Measurements from ENCODE around the gene HOXA2.

DNA sequence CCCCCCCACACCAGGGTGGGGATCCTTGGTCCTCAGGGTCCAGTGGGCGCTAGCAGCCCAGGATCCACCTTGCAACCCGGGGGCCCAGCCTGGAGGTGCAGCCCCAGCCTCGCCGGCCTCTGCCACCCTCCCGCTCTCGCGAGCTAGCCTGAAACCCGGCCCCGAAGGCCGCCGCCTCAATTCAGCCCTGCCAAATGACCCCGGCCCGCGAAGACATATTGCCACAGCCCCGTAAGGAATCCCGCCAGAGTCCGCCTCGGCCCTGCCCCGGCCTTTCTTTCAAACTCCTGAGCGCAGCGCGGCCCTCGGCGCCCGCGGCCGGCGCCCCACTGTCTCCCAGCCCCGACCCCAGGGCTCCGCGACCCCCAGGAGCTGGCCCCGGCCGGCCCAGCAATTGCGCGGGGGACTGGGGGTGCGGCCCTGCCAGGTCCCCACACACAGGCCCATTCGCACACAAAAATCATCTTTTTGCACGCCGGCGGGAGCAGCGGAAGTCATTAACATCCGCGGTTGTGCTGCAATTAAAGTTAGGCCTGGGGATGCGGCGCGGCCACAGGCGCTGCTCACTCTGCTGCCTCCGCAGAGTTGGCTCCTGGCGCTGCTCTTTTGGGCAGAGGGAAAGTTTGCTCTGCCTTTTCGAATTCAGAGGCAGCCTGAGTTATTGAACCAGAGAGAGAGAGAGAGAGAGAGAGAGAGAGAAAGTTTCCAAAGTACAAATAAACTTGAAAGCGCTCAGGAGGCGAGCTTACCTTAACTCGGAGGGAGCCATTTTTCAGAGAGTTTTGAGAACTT is 37.0 kb upstream of the HOXA2 start:
- TF ChIP-seq, protein P1, sequence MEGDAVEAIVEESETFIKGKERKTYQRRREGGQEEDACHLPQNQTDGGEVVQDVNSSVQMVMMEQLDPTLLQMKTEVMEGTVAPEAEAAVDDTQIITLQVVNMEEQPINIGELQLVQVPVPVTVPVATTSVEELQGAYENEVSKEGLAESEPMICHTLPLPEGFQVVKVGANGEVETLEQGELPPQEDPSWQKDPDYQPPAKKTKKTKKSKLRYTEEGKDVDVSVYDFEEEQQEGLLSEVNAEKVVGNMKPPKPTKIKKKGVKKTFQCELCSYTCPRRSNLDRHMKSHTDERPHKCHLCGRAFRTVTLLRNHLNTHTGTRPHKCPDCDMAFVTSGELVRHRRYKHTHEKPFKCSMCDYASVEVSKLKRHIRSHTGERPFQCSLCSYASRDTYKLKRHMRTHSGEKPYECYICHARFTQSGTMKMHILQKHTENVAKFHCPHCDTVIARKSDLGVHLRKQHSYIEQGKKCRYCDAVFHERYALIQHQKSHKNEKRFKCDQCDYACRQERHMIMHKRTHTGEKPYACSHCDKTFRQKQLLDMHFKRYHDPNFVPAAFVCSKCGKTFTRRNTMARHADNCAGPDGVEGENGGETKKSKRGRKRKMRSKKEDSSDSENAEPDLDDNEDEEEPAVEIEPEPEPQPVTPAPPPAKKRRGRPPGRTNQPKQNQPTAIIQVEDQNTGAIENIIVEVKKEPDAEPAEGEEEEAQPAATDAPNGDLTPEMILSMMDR (IDR thresholded peaks at IDR 0.05) = no peak
- no peak for TF ChIP-seq POLR2A (IDR thresholded peaks at IDR 0.05)
